ENCODE results near the gene NUDT14.

Gene NUDT14

DNA sequence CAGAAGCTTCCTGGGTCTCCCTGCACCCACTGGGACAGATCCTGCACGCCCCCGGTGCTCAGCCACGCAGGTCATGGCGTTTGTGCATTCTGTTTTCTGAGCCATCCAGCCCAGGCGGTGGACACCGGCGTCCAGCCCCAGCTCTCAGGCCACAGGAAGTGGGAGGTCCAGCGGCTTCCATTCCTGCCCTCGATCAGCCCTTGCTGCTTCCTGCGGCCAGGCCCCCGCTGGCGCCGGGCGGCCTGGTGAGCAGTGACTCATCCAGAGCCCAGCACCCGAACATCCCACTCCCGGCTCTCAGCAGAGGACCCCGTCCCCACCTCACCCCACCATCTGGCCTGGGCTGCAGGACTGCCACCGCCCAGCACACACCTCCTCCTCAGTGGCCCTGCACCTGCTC is 18.0 kb upstream of the NUDT14 start:
- DNase-seq (ENCODE audit: low read depth in 3 of 3) = no peak

GRCh38 chr14:105198588-105198987 is 17.5 kb upstream of the NUDT14 start:
- no peak for DNase-seq (ENCODE audit: low read depth in 3 of 3)

DNA sequence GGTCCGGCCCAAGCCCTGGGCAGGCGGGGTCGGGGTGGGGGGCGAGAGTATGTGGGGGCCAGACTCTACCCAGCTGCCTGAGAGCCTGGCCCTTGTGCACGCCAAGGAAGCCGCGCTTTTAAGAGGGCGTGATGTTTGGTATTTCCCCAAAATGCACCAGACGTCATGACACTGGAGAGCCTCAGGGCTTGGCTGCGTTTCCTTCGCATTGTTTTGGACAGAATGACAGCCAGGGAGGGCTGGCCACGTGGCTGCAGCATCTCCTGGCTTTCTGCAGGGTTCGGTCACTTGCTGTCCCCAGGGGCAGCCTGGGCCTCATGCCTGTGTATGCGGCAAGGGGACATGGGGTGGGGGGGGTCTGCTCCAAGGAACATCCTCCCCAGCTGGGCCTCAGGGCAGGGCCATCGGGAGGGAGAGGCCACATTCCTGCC is 16.1 kb upstream of the NUDT14 start:
- DNase-seq (ENCODE audit: low read depth in 3 of 3) = no peak

- no peak for DNase-seq (ENCODE audit: low read depth in 3 of 3)
These were observed 15.3 kb upstream of the NUDT14 start for GRCh38 chr14:105196265-105196960.

DNA sequence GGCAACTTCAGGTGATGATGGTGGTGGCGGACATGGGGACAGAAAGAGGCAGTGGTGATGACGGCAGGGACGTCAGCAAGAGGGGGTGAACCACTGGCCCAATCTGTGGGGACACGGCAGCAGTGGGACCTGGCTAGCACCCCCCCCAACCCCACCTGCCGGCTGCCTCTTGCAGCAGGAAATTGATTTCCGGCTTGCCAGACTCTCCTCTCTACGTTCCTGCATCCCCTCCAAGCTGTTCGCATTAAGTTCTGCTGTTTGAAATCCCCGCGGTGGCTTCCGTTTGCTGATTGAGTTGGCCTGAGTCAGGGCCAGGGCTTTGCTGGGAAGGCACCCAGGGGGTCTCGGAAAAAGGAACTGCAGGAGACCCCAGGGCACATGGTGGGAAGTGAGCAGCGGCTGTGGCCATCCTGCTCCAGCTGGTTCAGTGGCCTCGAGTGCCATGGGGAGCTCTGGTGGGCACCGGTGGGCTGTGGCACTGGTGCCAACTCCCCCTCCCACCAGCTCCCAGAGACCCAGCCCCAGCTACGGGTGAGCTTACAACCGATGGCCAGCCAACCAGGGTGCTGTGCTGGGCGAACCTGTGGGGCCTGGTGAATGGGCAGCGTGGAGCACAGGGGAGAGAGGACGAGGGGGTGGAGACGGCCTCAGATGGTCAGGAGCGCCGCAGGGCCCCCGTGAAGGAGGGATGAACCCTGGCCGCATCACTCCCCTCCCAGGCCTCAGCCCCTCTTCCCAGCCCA is 14.6 kb upstream of the NUDT14 start:
- no peak for DNase-seq (ENCODE audit: low read depth in 3 of 3)

DNA sequence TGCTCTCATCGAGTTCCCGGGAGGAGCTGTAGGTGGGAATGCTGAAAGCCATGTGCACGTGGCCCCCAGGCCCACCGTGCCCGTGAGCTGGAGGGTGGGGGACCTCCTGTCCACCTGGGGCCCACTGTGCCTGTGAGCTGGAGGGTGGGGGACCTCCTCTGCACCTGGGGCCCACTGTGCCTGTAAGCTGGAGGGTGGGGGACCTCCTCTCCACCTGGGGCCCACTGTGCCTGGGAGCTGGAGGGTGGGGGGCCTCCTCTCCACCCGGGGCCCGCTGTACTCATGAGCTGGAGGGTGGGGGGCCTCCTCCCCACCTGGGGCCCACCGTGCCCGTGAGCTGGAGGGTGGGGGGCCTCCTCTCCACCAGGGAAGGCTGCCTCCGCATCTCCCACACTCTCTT is 13.9 kb upstream of the NUDT14 start:
- no peak for DNase-seq (ENCODE audit: low read depth in 3 of 3)

- DNase-seq (ENCODE audit: low read depth in 3 of 3) = peak in 1 of 3 experiments; percentile 48
These were observed 13.0 kb upstream of the NUDT14 start for GRCh38 chr14:105193916-105194782.

- peak in 1 of 3 experiments; percentile 38 for DNase-seq (ENCODE audit: low read depth in 3 of 3)
These were observed 12.0 kb upstream of the NUDT14 start for GRCh38 chr14:105192866-105193731.

DNA sequence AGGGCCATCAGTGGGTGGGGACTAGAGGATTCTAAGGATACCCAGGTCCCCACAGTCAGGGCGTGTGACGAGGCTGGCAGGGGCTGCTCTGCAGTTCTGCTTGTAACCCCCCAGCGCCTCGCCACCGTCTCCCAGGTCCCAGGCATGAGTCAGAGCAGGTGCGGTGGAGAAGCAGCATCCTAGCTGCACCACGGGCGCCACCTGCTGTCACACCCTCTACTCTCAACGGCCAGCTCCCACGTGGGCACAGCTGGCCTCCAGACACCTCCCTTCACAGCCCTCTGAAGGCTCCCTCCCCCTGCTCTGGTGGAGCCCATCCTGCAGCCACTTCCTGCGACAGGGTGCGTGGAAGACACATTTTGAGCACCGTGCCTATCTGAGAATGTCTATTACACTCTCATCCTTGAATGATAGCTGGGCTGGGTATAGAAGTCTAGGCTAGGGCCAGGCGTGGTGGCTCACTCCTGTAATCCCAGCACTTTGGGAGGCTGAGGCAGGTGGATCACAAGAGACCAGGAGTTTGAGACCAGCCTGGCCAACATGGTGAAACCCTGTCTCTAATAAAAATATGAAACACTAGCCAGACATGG is 6.9 kb upstream of the NUDT14 start:
- DNase-seq (ENCODE audit: low read depth in 3 of 3) = no peak

- no peak for DNase-seq (ENCODE audit: low read depth in 3 of 3)
These were observed 6.0 kb upstream of the NUDT14 start for GRCh38 chr14:105187116-105187515.

- DNase-seq (ENCODE audit: low read depth in 3 of 3) = no peak
These were observed 4.9 kb upstream of the NUDT14 start for GRCh38 chr14:105185973-105186372.

- DNase-seq (ENCODE audit: low read depth in 3 of 3) = no peak
These were observed 3.9 kb upstream of the NUDT14 start for GRCh38 chr14:105185001-105185400.

GRCh38 chr14:105184461-105184860 is 3.3 kb upstream of the NUDT14 start:
- DNase-seq (ENCODE audit: low read depth in 3 of 3) = no peak

DNA sequence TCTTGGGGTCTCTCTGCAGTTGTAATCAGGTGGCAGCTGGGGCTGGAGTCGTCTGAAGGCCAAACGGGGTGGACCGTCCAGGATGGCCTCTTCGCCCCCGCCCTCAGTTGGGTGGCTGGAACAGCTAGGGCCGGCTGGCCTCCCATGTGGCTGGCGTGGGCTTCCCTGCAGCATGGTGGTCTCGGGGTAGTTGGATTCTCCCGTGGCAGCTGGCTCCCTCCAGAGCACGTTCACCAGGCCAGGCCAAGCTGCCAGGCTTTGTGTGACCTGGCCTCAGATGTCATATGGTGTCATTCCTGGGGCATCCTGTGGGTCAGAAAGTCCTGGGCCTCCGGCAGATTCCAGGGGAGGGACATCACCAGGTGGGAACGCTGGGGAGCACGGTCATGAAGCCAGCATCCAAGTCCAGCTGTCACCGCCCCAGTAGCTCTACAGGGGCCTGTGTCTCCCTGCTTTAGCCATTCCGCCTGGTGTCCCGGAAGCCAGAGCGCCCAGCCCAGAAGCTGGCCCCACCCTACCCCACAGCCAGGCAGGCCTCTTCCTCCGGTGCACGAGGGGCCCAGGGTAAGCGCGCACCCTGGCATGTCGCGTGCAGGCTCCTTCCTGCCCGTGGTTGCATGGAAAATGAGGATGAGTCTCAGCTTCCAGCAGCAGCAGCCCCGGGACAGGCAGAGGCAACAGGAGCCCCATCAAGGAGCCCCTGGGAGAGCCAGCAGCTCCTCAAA is 1.3 kb upstream of the NUDT14 start:
- DNase-seq (ENCODE audit: low read depth in 3 of 3) = no peak

DNA sequence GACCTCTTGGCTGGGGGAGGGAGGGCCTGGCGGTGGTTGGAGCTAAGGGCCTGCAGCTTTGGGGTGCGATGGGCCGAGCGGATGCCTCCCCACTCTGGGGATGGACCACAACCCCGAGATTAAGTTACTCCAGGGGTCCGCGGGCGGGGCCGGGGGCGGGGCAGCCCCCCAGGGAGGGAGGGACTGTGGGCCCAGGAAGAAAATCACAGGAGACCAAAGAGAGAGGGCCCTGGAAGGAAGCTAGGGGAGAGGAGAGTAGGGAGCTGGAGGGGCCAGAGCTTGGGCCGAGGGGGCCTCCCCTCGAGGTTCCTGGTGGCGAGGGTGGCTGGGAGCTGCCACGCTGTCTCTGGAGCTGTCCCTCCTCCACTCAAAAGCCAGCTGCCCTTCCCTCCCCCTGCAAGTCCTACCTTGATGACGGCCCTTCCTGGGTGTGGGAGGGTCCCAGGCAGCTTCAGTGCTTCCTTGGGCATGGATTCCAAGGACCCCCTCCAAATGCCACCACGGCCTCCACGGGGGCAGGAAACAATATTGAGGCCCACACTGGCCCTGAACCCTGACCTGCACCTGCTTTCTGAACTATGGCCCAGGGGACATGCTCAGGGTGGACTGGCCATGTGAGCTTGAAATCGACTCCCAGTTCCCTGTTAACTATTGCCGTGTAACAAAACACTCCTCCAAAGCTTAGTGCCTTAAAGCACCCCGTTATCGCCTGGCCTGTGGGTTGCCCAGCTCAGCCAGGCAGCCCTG is 610 bp upstream of the NUDT14 start:
- no peak for DNase-seq (ENCODE audit: low read depth in 3 of 3)

GRCh38 chr14:105179191-105179590 is 1.9 kb downstream of the NUDT14 start:
- DNase-seq (ENCODE audit: low read depth in 3 of 3) = no peak

- no peak for DNase-seq (ENCODE audit: low read depth in 3 of 3)
These were observed 2.3 kb downstream of the NUDT14 start for GRCh38 chr14:105178868-105179140.

- DNase-seq (ENCODE audit: low read depth in 3 of 3) = no peak
These were observed 2.8 kb downstream of the NUDT14 start for GRCh38 chr14:105178069-105178867.

GRCh38 chr14:105177082-105177481 is 4.0 kb downstream of the NUDT14 start:
- DNase-seq (ENCODE audit: low read depth in 3 of 3) = no peak

Data from stimulated activated CD4-positive, alpha-beta T cell treated with anti-CD3 and anti-CD28 coated beads, TNF-alpha, amount 100 ng/mL, for 24 hours (primary cell).